ENCODE measurements around the gene CCNY.

DNA sequence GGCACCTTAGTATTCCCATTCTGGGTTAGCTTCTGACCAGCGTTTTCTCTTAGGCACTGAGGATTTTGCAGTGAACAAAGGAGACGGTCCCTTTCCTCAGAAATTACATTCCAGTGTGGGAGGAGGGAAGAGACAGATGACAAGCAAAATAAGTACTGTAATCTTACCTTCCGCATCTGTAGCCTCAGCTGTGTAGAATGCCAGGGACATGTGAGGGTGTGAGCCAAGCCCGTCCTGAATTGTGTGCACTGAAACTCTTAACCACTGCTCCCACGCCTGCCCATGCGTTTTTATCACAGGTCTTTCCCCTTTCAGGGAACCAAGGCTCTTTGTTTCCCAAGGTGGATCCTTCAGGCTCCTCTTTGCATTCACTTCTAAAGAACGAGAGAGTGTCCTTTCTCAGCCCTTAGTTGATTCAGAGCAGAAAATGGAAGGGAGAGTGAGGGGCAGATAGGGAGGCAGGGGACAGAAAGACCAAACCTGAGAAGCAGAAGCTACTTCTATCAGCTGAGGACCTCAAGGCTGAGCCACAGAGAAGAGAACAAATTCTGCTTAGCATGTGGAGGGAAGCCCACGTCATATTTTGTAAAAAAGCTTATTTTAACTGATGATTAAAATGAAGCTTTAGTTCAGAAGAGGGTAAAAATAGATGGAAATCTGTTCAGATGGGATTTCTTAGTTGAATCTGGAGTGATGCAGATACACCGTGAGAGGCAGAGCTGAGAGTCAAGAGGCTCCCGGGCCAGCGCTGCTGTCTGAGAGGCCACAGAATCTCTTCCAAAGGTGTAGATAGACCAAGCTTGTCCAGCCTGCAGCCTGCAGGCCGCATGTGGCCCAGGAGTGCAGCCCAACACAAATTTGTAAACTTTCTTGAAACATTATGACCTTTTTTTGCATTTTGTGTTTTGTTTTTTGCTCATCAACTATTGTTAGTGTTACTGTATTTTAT, 122.5 kb downstream of the CCNY start:
- TF ChIP-seq CHD2 (IDR thresholded peaks at IDR 0.05; ENCODE audit: low read length, partially characterized antibody), result no peak
- TF ChIP-seq, protein P1, sequence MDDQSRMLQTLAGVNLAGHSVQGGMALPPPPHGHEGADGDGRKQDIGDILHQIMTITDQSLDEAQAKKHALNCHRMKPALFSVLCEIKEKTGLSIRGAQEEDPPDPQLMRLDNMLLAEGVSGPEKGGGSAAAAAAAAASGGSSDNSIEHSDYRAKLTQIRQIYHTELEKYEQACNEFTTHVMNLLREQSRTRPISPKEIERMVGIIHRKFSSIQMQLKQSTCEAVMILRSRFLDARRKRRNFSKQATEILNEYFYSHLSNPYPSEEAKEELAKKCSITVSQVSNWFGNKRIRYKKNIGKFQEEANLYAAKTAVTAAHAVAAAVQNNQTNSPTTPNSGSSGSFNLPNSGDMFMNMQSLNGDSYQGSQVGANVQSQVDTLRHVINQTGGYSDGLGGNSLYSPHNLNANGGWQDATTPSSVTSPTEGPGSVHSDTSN (IDR thresholded peaks at IDR 0.05), result no peak
- TF ChIP-seq MAX (IDR thresholded peaks at IDR 0.05), result no peak
- no peak for TF ChIP-seq CTCF (IDR thresholded peaks at IDR 0.05)
- no peak for TF ChIP-seq POLR2A (IDR thresholded peaks at IDR 0.05; ENCODE audit: low read length)
- no peak for TF ChIP-seq HMGXB4 (CRISPR knock-in tag; IDR thresholded peaks at IDR 0.05; ENCODE audit: borderline replicate concordance)
- no peak for TF ChIP-seq RAD21 (conservative IDR thresholded peaks at IDR 0.05 in 1 of 2, IDR thresholded peaks at IDR 0.05 in 1 of 2)
- no peak for TF ChIP-seq ZNF302 (CRISPR knock-in tag; IDR thresholded peaks at IDR 0.05)
- TF ChIP-seq EP300 (IDR thresholded peaks at IDR 0.05), result no peak
- TF ChIP-seq, protein P2, sequence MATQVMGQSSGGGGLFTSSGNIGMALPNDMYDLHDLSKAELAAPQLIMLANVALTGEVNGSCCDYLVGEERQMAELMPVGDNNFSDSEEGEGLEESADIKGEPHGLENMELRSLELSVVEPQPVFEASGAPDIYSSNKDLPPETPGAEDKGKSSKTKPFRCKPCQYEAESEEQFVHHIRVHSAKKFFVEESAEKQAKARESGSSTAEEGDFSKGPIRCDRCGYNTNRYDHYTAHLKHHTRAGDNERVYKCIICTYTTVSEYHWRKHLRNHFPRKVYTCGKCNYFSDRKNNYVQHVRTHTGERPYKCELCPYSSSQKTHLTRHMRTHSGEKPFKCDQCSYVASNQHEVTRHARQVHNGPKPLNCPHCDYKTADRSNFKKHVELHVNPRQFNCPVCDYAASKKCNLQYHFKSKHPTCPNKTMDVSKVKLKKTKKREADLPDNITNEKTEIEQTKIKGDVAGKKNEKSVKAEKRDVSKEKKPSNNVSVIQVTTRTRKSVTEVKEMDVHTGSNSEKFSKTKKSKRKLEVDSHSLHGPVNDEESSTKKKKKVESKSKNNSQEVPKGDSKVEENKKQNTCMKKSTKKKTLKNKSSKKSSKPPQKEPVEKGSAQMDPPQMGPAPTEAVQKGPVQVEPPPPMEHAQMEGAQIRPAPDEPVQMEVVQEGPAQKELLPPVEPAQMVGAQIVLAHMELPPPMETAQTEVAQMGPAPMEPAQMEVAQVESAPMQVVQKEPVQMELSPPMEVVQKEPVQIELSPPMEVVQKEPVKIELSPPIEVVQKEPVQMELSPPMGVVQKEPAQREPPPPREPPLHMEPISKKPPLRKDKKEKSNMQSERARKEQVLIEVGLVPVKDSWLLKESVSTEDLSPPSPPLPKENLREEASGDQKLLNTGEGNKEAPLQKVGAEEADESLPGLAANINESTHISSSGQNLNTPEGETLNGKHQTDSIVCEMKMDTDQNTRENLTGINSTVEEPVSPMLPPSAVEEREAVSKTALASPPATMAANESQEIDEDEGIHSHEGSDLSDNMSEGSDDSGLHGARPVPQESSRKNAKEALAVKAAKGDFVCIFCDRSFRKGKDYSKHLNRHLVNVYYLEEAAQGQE (IDR thresholded peaks at IDR 0.05), result no peak
